Mesenteric fat pad (tissue), 1 donor: ENCODE measurements around the gene SSBP1. TPM values are rescaled to one million over a fixed set of nuclear protein-coding genes. Genes with fewer than 3 reads are reported as not detected.
"Not testable (repeated sequence)": the region's sequence is repeated elsewhere in the genome, so short reads cannot be mapped to it uniquely, and the experiment has no call there.

Experiments
- DNase-seq: peaks from one replicate; pipeline ENCODE4 v3.0.0-alpha.2; 2020; ENCODE audit warnings: low spot score
- total RNA-seq: library from RNA; stranded (reverse); fragmentation: NEBNext Ultra II Directional; extraction: Animal tissue kit (Norgen Biotek cat#: 25700); gene quantifications from one replicate; pipeline ENCODE4 v1.2.1, GENCODE V29; 2021
- donor health status: DM: yes; HTN: yes; CAD: no.

The SSBP1 gene
- total RNA-seq, 1 donor from 2014 or later = 80.2 TPM

DNA sequence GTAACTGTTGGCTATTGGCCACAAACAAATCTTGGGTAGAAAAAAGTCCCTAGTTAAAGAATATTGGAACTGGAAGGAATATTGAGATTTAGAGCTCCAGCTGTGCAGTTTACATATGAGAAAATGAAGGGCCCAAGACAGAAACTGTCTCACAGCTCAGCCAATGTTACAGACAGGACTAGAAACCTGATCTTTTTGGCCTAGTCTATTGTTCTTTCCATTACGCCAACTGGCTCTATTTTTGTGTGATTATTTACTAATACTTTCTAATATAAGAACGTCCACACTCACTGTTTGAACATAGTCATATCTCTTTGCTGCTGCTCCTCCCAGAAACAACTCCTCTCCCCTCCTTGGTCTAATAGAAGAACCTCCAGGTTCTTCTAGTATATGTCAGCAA is 28.8 kb upstream of the SSBP1 start:
- no peak for DNase-seq

- no peak for DNase-seq
Observed at GRCh38 chr7:141709749-141710148, 28.4 kb upstream of the SSBP1 start.

GRCh38 chr7:141710301-141710700 is 27.9 kb upstream of the SSBP1 start:
- DNase-seq = no peak

- no peak for DNase-seq
Observed at GRCh38 chr7:141712603-141713255, 25.4 kb upstream of the SSBP1 start.

DNA sequence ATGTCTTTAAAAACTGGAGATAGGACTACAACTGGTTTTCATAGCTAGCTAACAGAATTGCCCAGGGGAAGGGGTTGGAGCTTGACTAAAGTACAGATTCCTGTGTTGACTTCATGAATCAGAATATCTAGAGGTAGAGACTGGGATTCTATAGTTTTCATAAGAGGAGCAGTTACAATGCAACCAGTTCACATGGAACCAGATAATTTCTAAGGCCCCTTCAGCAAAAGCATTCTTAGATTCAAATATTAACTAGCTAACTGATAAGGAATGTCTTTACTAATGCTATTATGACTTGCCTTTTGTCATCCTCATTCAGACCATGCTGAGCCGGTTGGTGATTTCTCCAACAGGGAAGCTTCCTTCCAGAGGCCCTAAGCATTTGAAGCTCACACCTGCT is 24.3 kb upstream of the SSBP1 start:
- no peak for DNase-seq

DNA sequence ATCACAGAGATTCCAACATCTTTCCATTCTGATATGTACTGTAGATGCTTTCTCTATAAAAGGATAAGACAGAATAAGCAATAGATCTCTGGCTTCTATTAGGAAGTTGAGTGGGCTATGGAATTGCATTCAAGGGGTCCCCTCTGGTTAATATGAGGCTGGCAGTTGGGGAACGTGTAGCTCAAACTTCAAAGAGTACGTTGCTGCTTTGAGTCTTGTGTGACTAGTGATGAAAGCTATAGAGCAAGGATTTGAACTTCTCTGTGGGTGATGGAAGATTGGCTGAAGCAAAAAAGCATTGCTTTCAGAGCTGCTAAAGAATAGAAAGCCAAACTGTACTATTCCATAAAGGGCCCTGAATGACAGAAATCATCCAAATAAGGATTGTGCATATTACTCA is 23.6 kb upstream of the SSBP1 start:
- no peak for DNase-seq

- DNase-seq = no peak
Observed at GRCh38 chr7:141715018-141715417, 23.1 kb upstream of the SSBP1 start.

GRCh38 chr7:141715794-141716689 is 22.1 kb upstream of the SSBP1 start:
- no peak for DNase-seq

DNA sequence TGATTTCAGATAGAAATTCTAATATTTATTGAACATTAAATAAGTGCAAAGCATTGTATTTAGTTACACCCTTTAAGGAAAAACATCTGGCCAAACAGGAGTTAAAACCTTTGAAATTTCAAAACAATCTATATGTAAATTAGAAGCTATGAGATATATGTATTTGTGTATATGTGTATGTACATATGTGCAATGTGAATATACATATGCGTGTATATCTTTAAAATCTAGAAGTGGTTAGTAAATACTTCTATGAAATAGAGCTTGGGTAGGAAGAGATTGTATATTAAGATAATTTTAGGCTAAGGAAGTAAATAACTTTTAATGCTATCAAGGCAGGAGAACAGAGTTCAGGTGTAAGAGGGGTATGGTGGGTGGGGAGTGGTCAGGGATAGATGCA is 20.7 kb upstream of the SSBP1 start:
- DNase-seq = no peak

- no peak for DNase-seq
Observed at GRCh38 chr7:141722529-141722928, 15.6 kb upstream of the SSBP1 start.

DNA sequence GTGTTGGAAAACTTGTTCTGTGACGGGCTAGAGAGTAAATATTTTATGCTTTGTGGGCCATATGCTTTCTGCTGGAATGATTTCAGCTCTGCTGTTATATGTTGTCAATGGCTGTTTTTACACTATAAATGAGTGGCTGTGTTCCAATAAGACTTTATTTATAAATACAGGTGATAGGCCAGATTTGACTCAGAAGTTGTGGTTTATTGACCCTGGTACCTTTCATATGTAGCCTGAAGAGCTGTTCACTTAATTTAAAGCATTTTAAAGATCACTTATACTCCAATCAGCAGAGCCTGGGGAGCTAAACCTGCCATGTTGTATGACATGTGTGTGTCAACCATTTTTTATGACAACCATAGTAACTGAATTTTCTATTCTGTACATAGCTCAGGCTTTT is 9.1 kb upstream of the SSBP1 start:
- DNase-seq = no peak

DNA sequence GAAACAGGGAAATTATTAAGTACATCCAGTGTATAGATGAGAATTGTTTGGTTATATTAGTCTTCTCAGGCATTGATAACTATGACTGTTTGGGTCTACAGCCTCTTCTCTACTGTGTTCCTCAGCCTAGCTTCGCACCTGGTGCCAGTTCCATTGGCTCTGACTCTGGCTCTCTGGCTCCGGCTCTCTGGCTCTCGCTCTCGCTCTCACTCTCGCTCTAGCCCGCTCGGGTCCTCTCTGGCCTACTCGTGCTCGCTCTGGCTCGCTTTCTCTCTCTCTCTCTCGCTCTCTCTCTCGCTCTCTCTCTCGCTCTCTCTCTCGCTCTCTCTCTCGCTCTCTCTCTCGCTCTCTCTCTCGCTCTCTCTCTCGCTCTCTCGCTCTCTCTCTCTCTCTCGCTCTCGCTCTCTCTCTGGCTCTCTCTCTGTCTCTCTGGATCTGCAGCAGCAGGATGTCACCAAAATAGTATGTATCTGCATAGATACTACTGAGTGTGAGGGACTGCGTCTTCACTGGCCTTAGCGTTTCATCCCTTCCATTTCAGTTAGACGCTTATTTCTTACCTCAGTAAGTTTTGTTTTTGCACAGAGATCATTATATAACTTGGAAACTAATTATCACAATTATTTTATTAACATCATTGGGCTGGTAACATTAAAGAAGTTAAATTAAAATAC is 6.5 kb upstream of the SSBP1 start:
- DNase-seq = no peak

- DNase-seq = no peak
Observed at GRCh38 chr7:141737118-141737835, 881 bp upstream of the SSBP1 start.

DNA sequence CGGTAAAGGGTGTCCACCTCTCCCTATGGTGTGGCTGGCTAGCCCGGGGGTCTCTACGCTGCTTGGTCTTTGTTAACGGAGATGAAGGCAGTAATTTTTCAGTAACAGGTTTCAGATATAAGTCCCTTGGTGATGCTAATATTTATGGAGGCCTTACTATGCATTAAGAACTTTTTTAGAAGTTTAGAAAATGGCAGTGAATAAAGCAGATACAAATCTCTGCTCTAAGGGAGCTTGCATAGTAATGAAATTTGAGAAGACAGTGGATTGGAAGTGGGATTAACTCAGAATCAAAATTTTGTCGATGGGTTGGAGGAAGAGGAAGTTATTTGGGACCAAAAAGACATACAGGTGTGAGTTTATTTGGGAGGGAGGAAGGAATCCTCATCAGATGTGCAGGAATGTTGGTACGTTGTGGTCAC is 445 bp downstream of the SSBP1 start:
- no peak for DNase-seq

GRCh38 chr7:141739250-141739649 is 1.1 kb downstream of the SSBP1 start:
- DNase-seq = no peak

DNA sequence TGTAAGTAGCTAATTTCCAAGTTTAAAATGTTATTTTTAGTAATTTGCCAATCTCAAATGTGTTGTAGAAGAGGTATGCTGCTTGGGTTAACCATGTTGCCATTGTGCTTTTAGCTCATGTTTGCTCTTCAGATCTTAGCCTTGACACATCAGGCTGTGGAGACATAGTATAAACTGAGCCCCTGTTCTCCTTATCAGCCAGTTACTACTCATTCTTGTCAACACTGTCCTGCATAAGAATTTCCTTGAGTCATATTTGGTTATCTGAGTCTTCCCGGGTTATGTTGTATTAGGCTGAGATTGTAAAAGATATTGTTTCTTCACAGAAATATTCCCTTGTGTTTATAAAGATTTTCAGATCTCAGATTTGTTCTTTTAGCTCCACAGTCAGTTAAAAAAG is 4.1 kb downstream of the SSBP1 start:
- no peak for DNase-seq

- DNase-seq = no peak
Observed at GRCh38 chr7:141744131-141744530, 6.0 kb downstream of the SSBP1 start.

GRCh38 chr7:141748396-141748795 is 10.2 kb downstream of the SSBP1 start:
- DNase-seq = no peak

DNA sequence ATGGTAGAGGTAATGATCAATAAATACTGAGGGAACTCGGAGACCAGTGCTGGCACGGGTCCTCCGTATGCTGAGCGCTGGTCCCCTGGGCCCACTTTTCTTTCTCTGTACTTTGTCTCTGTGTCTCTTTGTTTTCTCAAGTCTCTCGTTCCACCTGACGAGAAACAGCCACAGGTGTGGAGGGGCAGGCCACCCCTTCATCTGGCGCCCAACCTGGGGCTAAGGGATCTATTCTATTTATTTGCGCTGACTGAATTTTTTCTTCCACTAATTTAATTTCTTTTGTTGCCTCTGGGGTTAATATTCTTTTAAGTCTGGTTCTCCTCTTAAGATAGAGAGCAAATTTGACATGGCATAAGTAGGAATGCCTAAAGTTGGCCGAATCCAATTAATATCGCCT is 13.7 kb downstream of the SSBP1 start:
- DNase-seq = not testable (repeated sequence)

DNA sequence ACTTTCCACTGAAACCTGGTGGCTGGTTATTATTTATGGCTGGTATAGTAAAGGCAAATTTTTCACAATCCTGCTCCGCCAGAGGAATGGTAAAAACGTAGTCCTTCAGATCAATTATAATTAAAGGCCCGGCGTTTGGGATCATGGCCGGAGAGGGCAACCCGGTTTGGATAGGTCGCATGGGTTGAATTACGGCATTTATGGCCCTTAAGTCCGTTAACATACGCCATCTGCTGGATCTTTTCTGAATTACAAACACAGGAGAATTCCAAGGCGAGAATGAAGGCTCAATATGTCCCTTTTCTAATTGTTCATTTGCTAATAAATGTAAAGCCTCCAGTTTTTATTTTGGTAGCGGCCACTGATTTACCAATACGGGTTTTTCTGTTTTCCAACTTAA is 14.5 kb downstream of the SSBP1 start:
- no peak for DNase-seq

GRCh38 chr7:141754939-141755338 is 16.8 kb downstream of the SSBP1 start:
- DNase-seq = no peak

GRCh38 chr7:141763797-141764196 is 25.6 kb downstream of the SSBP1 start, which contains the start of gene TAS2R3:
TSS of gene TAS2R3 (plus strand) at chr7:141764097. CDS start at chr7:141764159, 62 bp downstream.
- DNase-seq = no peak
